ENCODE data around the gene TCF7L2.

The TCF7L2 gene

GRCh38 chr10:112966194-112966855, 16.3 kb downstream of the TCF7L2 start:
- Histone ChIP-seq H3K4me1 (ENCODE audit: control insufficient read depth, insufficient read depth, low read length) (peaks cover 46% of the 10 kb centered on the region), H3K36me3 (ENCODE audit: control insufficient read depth, insufficient read depth, low read length) (peaks cover 71% of the 10 kb centered on the region), H3K27me3 (ENCODE audit: control insufficient read depth, insufficient read depth, low read length) (no peaks in the 10 kb centered on the region), H3K9ac (ENCODE audit: low read length) (no peak overlapping the region), H3K4me3 (ENCODE audit: low read depth, low read length) (no peak overlapping the region), H3K27ac (ENCODE audit: low read depth, low read length) (no peak overlapping the region), H3K9me3 (ENCODE audit: control insufficient read depth, insufficient read depth, low read depth, low read length) (no peaks in the 10 kb centered on the region)

GRCh38 chr10:112967200-112967599, 17.2 kb downstream of the TCF7L2 start:
- peaks cover 37% of the 10 kb centered on the region for H3K4me1 ChIP-seq (ENCODE audit: control insufficient read depth, insufficient read depth, low read length)
- peaks cover 76% of the 10 kb centered on the region for H3K36me3 ChIP-seq (ENCODE audit: control insufficient read depth, insufficient read depth, low read length)
- no peak overlapping the region for H3K27ac ChIP-seq (ENCODE audit: low read depth, low read length)

GRCh38 chr10:112969131-112969530, 19.1 kb downstream of the TCF7L2 start:
- Histone ChIP-seq H3K4me3 (ENCODE audit: low read depth, low read length) (no peak overlapping the region), H3K27me3 (ENCODE audit: control insufficient read depth, insufficient read depth, low read length) (no peaks in the 10 kb centered on the region), H3K27ac (ENCODE audit: low read depth, low read length) (no peak overlapping the region), H3K9me3 (ENCODE audit: control insufficient read depth, insufficient read depth, low read depth, low read length) (no peaks in the 10 kb centered on the region), H3K4me1 (ENCODE audit: control insufficient read depth, insufficient read depth, low read length) (peaks cover 20% of the 10 kb centered on the region), H3K36me3 (ENCODE audit: control insufficient read depth, insufficient read depth, low read length) (peaks cover 85% of the 10 kb centered on the region), H3K9ac (ENCODE audit: low read length) (no peak overlapping the region)

More at GRCh38 chr10:112967200-112967599, 17.2 kb downstream of the TCF7L2 start:
- no peaks in the 10 kb centered on the region for H3K27me3 ChIP-seq (ENCODE audit: control insufficient read depth, insufficient read depth, low read length)
- no peak overlapping the region for H3K9ac ChIP-seq (ENCODE audit: low read length)
- no peak overlapping the region for H3K4me3 ChIP-seq (ENCODE audit: low read depth, low read length)
- H3K9me3 ChIP-seq (ENCODE audit: control insufficient read depth, insufficient read depth, low read depth, low read length) = no peaks in the 10 kb centered on the region

GRCh38 chr10:112969542-112969941, 19.5 kb downstream of the TCF7L2 start:
- Histone ChIP-seq H3K4me3 (ENCODE audit: low read depth, low read length) (no peak overlapping the region), H3K27ac (ENCODE audit: low read depth, low read length) (no peak overlapping the region), H3K9me3 (ENCODE audit: control insufficient read depth, insufficient read depth, low read depth, low read length) (no peaks in the 10 kb centered on the region), H3K9ac (ENCODE audit: low read length) (no peak overlapping the region), H3K4me1 (ENCODE audit: control insufficient read depth, insufficient read depth, low read length) (peaks cover 16% of the 10 kb centered on the region), H3K27me3 (ENCODE audit: control insufficient read depth, insufficient read depth, low read length) (no peaks in the 10 kb centered on the region), H3K36me3 (ENCODE audit: control insufficient read depth, insufficient read depth, low read length) (peaks cover 82% of the 10 kb centered on the region)

GRCh38 chr10:112970021-112970420, 20.0 kb downstream of the TCF7L2 start:
- peaks cover 13% of the 10 kb centered on the region for H3K4me1 ChIP-seq (ENCODE audit: control insufficient read depth, insufficient read depth, low read length)
- peaks cover 79% of the 10 kb centered on the region for H3K36me3 ChIP-seq (ENCODE audit: control insufficient read depth, insufficient read depth, low read length)
- H3K27ac ChIP-seq (ENCODE audit: low read depth, low read length) = no peak overlapping the region
- no peak overlapping the region for H3K9ac ChIP-seq (ENCODE audit: low read length)
- H3K9me3 ChIP-seq (ENCODE audit: control insufficient read depth, insufficient read depth, low read depth, low read length) = no peaks in the 10 kb centered on the region
- no peaks in the 10 kb centered on the region for H3K27me3 ChIP-seq (ENCODE audit: control insufficient read depth, insufficient read depth, low read length)
- no peak overlapping the region for H3K4me3 ChIP-seq (ENCODE audit: low read depth, low read length)

GRCh38 chr10:112972606-112973005, 22.6 kb downstream of the TCF7L2 start:
- Histone ChIP-seq H3K4me1 (ENCODE audit: control insufficient read depth, insufficient read depth, low read length) (peaks cover 4% of the 10 kb centered on the region), H3K27ac (ENCODE audit: low read depth, low read length) (no peak overlapping the region), H3K9me3 (ENCODE audit: control insufficient read depth, insufficient read depth, low read depth, low read length) (no peaks in the 10 kb centered on the region), H3K36me3 (ENCODE audit: control insufficient read depth, insufficient read depth, low read length) (peaks cover 72% of the 10 kb centered on the region), H3K9ac (ENCODE audit: low read length) (no peak overlapping the region), H3K27me3 (ENCODE audit: control insufficient read depth, insufficient read depth, low read length) (no peaks in the 10 kb centered on the region), H3K4me3 (ENCODE audit: low read depth, low read length) (no peak overlapping the region)

GRCh38 chr10:112973046-112973445, 23.0 kb downstream of the TCF7L2 start:
- Histone ChIP-seq H3K9me3 (ENCODE audit: control insufficient read depth, insufficient read depth, low read depth, low read length) (no peaks in the 10 kb centered on the region), H3K27me3 (ENCODE audit: control insufficient read depth, insufficient read depth, low read length) (no peaks in the 10 kb centered on the region), H3K9ac (ENCODE audit: low read length) (no peak overlapping the region), H3K4me1 (ENCODE audit: control insufficient read depth, insufficient read depth, low read length) (peaks cover 7% of the 10 kb centered on the region), H3K27ac (ENCODE audit: low read depth, low read length) (no peak overlapping the region), H3K4me3 (ENCODE audit: low read depth, low read length) (no peak overlapping the region), H3K36me3 (ENCODE audit: control insufficient read depth, insufficient read depth, low read length) (peaks cover 70% of the 10 kb centered on the region)

- Histone ChIP-seq H3K9ac (ENCODE audit: low read length) (no peak overlapping the region), H3K36me3 (ENCODE audit: control insufficient read depth, insufficient read depth, low read length) (peaks cover 63% of the 10 kb centered on the region)
Measured at GRCh38 chr10:112973805-112974204, 23.8 kb downstream of the TCF7L2 start.

GRCh38 chr10:112977426-112977898, 27.4 kb downstream of the TCF7L2 start:
- H3K9ac ChIP-seq (ENCODE audit: low read length) = no peak overlapping the region
- peaks cover 36% of the 10 kb centered on the region for H3K36me3 ChIP-seq (ENCODE audit: control insufficient read depth, insufficient read depth, low read length)
- no peak overlapping the region for H3K4me3 ChIP-seq (ENCODE audit: low read depth, low read length)
- no peaks in the 10 kb centered on the region for H3K9me3 ChIP-seq (ENCODE audit: control insufficient read depth, insufficient read depth, low read depth, low read length)
- no peak overlapping the region for H3K27ac ChIP-seq (ENCODE audit: low read depth, low read length)
- H3K27me3 ChIP-seq (ENCODE audit: control insufficient read depth, insufficient read depth, low read length) = no peaks in the 10 kb centered on the region
- H3K4me1 ChIP-seq (ENCODE audit: control insufficient read depth, insufficient read depth, low read length) = peaks cover 23% of the 10 kb centered on the region

More at GRCh38 chr10:112973805-112974204, 23.8 kb downstream of the TCF7L2 start:
- peaks cover 10% of the 10 kb centered on the region for H3K4me1 ChIP-seq (ENCODE audit: control insufficient read depth, insufficient read depth, low read length)
- H3K27ac ChIP-seq (ENCODE audit: low read depth, low read length) = no peak overlapping the region
- H3K9me3 ChIP-seq (ENCODE audit: control insufficient read depth, insufficient read depth, low read depth, low read length) = no peaks in the 10 kb centered on the region
- H3K27me3 ChIP-seq (ENCODE audit: control insufficient read depth, insufficient read depth, low read length) = no peaks in the 10 kb centered on the region
- H3K4me3 ChIP-seq (ENCODE audit: low read depth, low read length) = no peak overlapping the region

- Histone ChIP-seq H3K36me3 (ENCODE audit: control insufficient read depth, insufficient read depth, low read length) (peaks cover 18% of the 10 kb centered on the region; the same call in 1 of the 2 replicates), H3K9me3 (ENCODE audit: control insufficient read depth, insufficient read depth, low read depth, low read length) (no peaks in the 10 kb centered on the region), H3K27ac (ENCODE audit: low read depth, low read length) (no peak overlapping the region), H3K4me1 (ENCODE audit: control insufficient read depth, insufficient read depth, low read length) (peaks cover 39% of the 10 kb centered on the region), H3K27me3 (ENCODE audit: control insufficient read depth, insufficient read depth, low read length) (no peaks in the 10 kb centered on the region), H3K9ac (ENCODE audit: low read length) (no peak overlapping the region), H3K4me3 (ENCODE audit: low read depth, low read length) (no peak overlapping the region)
Measured at GRCh38 chr10:112979927-112980326, 29.9 kb downstream of the TCF7L2 start.

- H3K9me3 ChIP-seq (ENCODE audit: control insufficient read depth, insufficient read depth, low read depth, low read length) = no peaks in the 10 kb centered on the region
- no peak overlapping the region for H3K9ac ChIP-seq (ENCODE audit: low read length)
- H3K27ac ChIP-seq (ENCODE audit: low read depth, low read length) = no peak overlapping the region
- peaks cover 49% of the 10 kb centered on the region for H3K4me1 ChIP-seq (ENCODE audit: control insufficient read depth, insufficient read depth, low read length)
- H3K36me3 ChIP-seq (ENCODE audit: control insufficient read depth, insufficient read depth, low read length) = peaks cover 10% of the 10 kb centered on the region; the same call in 1 of the 2 replicates
- no peak overlapping the region for H3K4me3 ChIP-seq (ENCODE audit: low read depth, low read length)
- H3K27me3 ChIP-seq (ENCODE audit: control insufficient read depth, insufficient read depth, low read length) = no peaks in the 10 kb centered on the region
Measured at GRCh38 chr10:112980937-112981336, 30.9 kb downstream of the TCF7L2 start.

All from HUES6 (cell line).